Natural killer cell (primary cell): ENCODE data around the gene NUDCD3. TPM values are rescaled to one million over a fixed set of nuclear protein-coding genes. Genes with fewer than 3 reads are reported as not detected.

Source experiments
- ATAC-seq, 3 donors: fragments of 150-1000 bp in 2 of 3; fragments of 200-7000 bp in 1 of 3; cut with Tn5 transposase; 1 replicate in 1 of 3; 2 replicates in 2 of 3; pipeline ENCODE4 v1.10.0; 2021; ENCODE audit warnings: mild to moderate bottlenecking in 2 of 3, moderate library complexity in 2 of 3
- DNase-seq, 2 donors: peaks; one replicate each; pipeline versions ENCODE4 v3.0.0 to v3.0.0-alpha.2; 2013 to 2021; ENCODE audit warnings: mixed read lengths in 1 of 2
- H3K27ac ChIP-seq: one replicate; pipeline ENCODE4 v1.5.1; 2013; ENCODE audit warnings: mild to moderate bottlenecking, low read length
- H3K27me3 ChIP-seq: one replicate; pipeline ENCODE4 v1.6.1; 2013; ENCODE audit warnings: low read length; ENCODE audit not compliant: control insufficient read depth, insufficient read depth
- H3K36me3 ChIP-seq: one replicate; pipeline ENCODE4 v1.6.1; 2013; ENCODE audit warnings: low read length; ENCODE audit not compliant: control insufficient read depth, insufficient read depth
- H3K4me1 ChIP-seq: one replicate; pipeline ENCODE4 v1.6.1; 2013; ENCODE audit warnings: low read length; ENCODE audit not compliant: control insufficient read depth, insufficient read depth
- H3K4me3 ChIP-seq: one replicate; pipeline ENCODE4 v1.5.1; 2013; ENCODE audit warnings: low read length
- H3K9me3 ChIP-seq: one replicate; pipeline ENCODE4 v1.6.1; 2013; ENCODE audit warnings: low read length; ENCODE audit not compliant: control insufficient read depth, insufficient read depth
- H3K27ac Mint-ChIP-seq, 2 donors: one replicate each; pipeline ENCODE4 v1.8.0; 2022; ENCODE audit warnings: mild to moderate bottlenecking in 2 of 2, mixed read lengths in 2 of 2, moderate library complexity in 1 of 2
- H3K27me3 Mint-ChIP-seq, 2 donors: one replicate each; pipeline ENCODE4 v1.8.0; 2022; ENCODE audit warnings: low read depth in 2 of 2, mixed read lengths in 2 of 2
- H3K36me3 Mint-ChIP-seq: one replicate; pipeline ENCODE4 v1.8.0; 2022; ENCODE audit warnings: mixed read lengths
- H3K4me1 Mint-ChIP-seq, 2 donors: one replicate each; pipeline ENCODE4 v1.8.0; 2022; ENCODE audit warnings: mixed read lengths in 2 of 2
- H3K4me3 Mint-ChIP-seq: one replicate; pipeline ENCODE4 v1.8.0; 2022; ENCODE audit warnings: mild to moderate bottlenecking, moderate library complexity, mixed read lengths
- H3K9me3 Mint-ChIP-seq, 2 donors: one replicate each; pipeline ENCODE4 v1.8.0; 2022; ENCODE audit warnings: mixed read lengths in 2 of 2
- CTCF ChIP-seq: fragments of 200-600 bp; IDR thresholded peaks from one replicate; pipeline ENCODE4 v1.8.0; 2022; ENCODE audit warnings: antibody characterized with exemption
- WGBS: methylation state at CpG from one replicate; pipeline ENCODE4 v1.1.7; 2013; ENCODE audit warnings: missing lambda C conversion rate; ENCODE audit not compliant: insufficient coverage; 5-methylcytosine and 5-hydroxymethylcytosine counted together
- intact Hi-C: fragments of 100-400 bp; cut with micrococcal nuclease; formaldehyde crosslinking; loops from one replicate; pipeline ENCODE4 v1.14.2; 2022
- total RNA-seq, 4 donors: library from RNA; stranded (reverse); fragments of 120-200 nt in 1 of 4; gene quantifications; one replicate each; pipeline versions ENCODE4 v1.2.3 to v1.2.4, GENCODE V29; 2013 to 2022

Gene NUDCD3
- total RNA-seq, 3 donors from 2014 or later (not counting 1 experiment from before 2014, with no cell fraction given) = 50.1 to 79.9 (median 68.7) TPM

DNA sequence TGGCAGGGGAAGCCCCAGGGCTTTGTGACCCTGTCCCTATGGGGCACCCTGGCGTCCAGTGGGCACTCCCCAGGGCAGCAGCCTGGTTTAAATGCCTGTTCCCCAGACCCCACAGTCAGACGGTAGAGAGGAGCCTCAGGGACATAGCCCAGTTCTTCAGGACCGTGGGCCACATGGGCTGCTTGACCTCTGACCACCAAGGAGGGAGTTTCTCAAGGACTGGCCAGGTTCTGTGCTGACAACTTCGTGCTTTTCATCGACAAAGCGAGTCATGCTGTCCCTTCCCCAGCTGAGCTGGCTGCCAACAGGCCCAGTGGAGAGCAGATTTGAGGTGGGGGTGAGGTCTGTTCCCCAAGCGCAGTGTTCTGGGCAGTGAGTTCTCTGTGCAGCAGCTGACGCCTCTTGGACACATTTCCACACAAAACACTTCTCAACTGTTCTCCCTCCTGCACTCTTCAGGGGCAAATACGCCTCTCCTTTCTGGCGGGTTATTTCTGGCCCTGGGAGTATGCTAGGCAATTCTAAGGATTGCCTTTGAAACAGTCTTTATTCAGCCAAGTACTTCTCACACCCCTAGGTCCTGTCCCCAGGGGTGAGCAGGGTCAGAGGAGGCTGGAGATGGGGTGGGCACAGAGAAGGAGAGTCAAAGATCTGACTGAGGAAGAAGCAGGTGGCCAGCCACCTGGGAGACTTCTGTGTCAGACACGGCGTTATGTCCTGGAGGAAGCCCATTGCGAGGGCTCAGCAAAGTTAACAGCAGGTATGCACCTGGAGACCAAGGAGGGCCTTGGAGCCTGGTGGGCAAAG is 107.8 kb downstream of the NUDCD3 start:
- no peaks in the 10 kb centered on the region for H3K9me3 Mint-ChIP-seq

DNA sequence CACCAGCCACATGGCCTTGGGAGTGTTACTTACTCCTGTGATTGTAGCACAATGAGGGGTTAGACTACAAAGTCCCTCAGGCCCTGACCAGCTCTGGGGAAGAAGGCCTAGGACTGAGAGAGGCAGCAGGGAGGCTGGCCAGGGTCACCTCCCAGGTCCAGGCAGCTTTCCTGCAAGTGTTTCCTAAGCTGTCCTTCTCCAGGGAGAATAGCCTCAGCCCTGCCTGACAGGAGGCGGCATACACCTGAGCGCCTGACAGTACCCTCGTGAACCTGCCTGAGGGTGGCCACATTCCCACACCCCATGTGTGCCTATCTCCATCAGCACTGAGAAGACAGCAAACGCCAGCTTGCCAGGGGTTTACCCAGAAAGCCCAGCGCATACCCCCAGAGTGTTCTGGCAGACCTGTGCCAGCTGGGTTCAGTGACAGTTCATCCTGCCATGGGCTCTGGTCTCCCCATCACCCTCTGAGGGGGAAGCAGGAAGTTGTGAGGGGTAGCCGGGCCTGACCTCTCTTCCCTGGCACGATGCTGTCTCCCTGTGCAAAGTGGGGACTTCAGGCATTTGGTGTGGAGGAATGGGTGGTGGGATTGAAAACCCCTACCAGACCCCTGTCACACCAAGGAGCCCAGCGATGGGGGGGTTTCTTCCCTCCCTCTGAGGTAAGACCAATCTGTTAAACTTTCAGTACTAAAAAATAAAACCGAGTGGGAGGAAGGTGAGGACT is 108.8 kb downstream of the NUDCD3 start:
- 95% methylated on average over 5 of the region's 9 CpGs for WGBS
- no peak overlapping the region for H3K4me3 Mint-ChIP-seq

More for the DNA sequence above, 107.8 kb downstream of the NUDCD3 start:
- Mint-ChIP-seq H3K27ac (no peak overlapping the region), H3K36me3 (peaks cover 11% of the 10 kb centered on the region), H3K4me1 (peaks cover 11 to 27% of the 10 kb centered on the region in 2 donors), H3K27me3 (no peaks in the 10 kb centered on the region), H3K4me3 (no peak overlapping the region)
- ATAC-seq (no peak), DNase-seq (no peak)
- no peaks in the 10 kb centered on the region for H3K4me1 ChIP-seq
- no peak overlapping the region for H3K27ac ChIP-seq
- 95% methylated on average over 13 of the region's 13 CpGs for WGBS
- intact Hi-C loops = no loop called here
- H3K9me3 ChIP-seq = no peaks in the 10 kb centered on the region
- no peak overlapping the region for H3K4me3 ChIP-seq
- H3K27me3 ChIP-seq = no peaks in the 10 kb centered on the region
- peaks cover 20% of the 10 kb centered on the region for H3K36me3 ChIP-seq
- no peak for TF ChIP-seq CTCF

GRCh38 chr7:44380831-44381493 is 109.5 kb downstream of the NUDCD3 start:
- WGBS = 97% methylated on average over 3 of the region's 4 CpGs
- Histone ChIP-seq H3K36me3 (peaks cover 17% of the 10 kb centered on the region), H3K9me3 (no peaks in the 10 kb centered on the region), H3K27me3 (no peaks in the 10 kb centered on the region), H3K4me3 (no peak overlapping the region), H3K4me1 (no peaks in the 10 kb centered on the region), H3K27ac (no peak overlapping the region)
- intact Hi-C loops = no loop called here
- DNase-seq (no peak), ATAC-seq (no peak)
- H3K4me1 Mint-ChIP-seq = peaks cover 11 to 27% of the 10 kb centered on the region in 2 donors
- no peak overlapping the region for H3K27ac Mint-ChIP-seq
- no peaks in the 10 kb centered on the region for H3K27me3 Mint-ChIP-seq
- no peak for TF ChIP-seq CTCF
- peaks cover 6% of the 10 kb centered on the region for H3K36me3 Mint-ChIP-seq
- no peak overlapping the region for H3K4me3 Mint-ChIP-seq
- no peaks in the 10 kb centered on the region for H3K9me3 Mint-ChIP-seq

More for the DNA sequence above, 108.8 kb downstream of the NUDCD3 start:
- Mint-ChIP-seq H3K9me3 (no peaks in the 10 kb centered on the region), H3K27ac (no peak overlapping the region), H3K36me3 (peaks cover 6% of the 10 kb centered on the region), H3K27me3 (no peaks in the 10 kb centered on the region), H3K4me1 (peaks cover 11 to 27% of the 10 kb centered on the region in 2 donors)
- Histone ChIP-seq H3K9me3 (no peaks in the 10 kb centered on the region), H3K36me3 (peaks cover 20% of the 10 kb centered on the region), H3K4me1 (no peaks in the 10 kb centered on the region), H3K4me3 (no peak overlapping the region), H3K27ac (no peak overlapping the region), H3K27me3 (no peaks in the 10 kb centered on the region)
- TF ChIP-seq CTCF = no peak
- DNase-seq (no peak), ATAC-seq (no peak)
- intact Hi-C loops = no loop called here
